Ishikawa (cell line): Measurements from ENCODE around the gene GPC6.

Experiments
- CEBPB ChIP-seq: IDR thresholded peaks from 2 replicates; pipeline ENCODE4 v1.6.1; 2012
- CREB1 ChIP-seq: IDR thresholded peaks from 2 replicates; pipeline ENCODE4 v1.6.1; 2012; ENCODE audit warnings: low read depth
- EGR1 ChIP-seq: IDR thresholded peaks from 2 replicates; pipeline ENCODE4 v1.6.1; 2012
- EP300 ChIP-seq: IDR thresholded peaks from 2 replicates; pipeline ENCODE4 v1.6.1; 2012; ENCODE audit warnings: borderline replicate concordance
- NFIC ChIP-seq: IDR thresholded peaks from 2 replicates; pipeline ENCODE4 v1.6.1; 2012
- REST ChIP-seq: IDR thresholded peaks from 2 replicates; pipeline ENCODE4 v1.6.1; 2012; ENCODE audit warnings: low read depth, mild to moderate bottlenecking
- TAF1 ChIP-seq: IDR thresholded peaks from 2 replicates; pipeline ENCODE4 v1.6.1; 2012; ENCODE audit warnings: low read depth, mild to moderate bottlenecking
- TCF12 ChIP-seq: IDR thresholded peaks from 2 replicates; pipeline ENCODE4 v1.6.1; 2012; ENCODE audit warnings: low read depth
- TEAD4 ChIP-seq: IDR thresholded peaks from 2 replicates; pipeline ENCODE4 v1.6.1; 2012
- YY1 ChIP-seq: IDR thresholded peaks from 2 replicates; pipeline ENCODE4 v1.6.1; 2012; ENCODE audit warnings: low read depth
- TF ChIP-seq, protein P1 (sequence below): IDR thresholded peaks from 2 replicates; pipeline ENCODE4 v1.6.1; 2012
- TF ChIP-seq, protein P2 (sequence below): IDR thresholded peaks from 2 replicates; pipeline ENCODE4 v1.6.1; 2012

DNA sequence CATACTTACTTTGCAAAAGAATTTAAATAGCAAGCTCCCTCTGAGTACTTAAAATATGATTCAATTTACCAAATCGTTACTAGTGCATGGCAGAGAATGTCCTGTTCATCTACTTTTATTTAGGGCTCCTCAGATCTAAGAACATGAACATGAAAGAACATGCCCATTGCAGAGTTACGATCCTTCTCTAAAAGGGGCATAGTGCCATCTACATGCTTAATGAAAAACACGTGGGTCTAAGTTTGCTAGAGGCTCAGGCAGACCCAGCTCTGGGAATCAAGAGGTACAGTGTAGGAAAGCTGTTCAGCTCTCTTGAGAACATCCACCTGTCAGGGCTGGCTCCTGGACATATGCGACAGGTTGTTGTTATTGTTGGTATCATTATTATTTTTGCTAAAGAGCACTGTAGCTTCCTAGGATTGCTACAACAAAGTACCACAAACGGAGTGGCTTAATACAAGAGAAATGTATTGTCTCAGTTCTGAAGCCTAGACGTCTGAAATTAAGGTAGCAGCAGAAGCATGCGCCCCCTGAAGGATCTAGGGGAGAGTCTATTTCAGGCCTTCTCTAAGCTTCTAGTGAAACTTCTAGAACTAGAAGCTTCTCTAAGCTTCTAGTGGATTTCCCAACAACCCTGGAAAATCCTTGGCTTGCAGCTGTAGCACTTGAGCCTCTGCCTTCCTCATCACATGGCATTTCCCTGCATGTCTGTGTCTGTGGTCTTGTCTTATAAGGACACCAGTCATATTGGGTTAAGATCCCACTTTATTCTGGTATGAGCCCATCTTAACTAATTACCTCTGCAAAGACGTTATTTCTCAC lies 1119.0 kb downstream of the GPC6 start:
- TF ChIP-seq EP300 (no peak), YY1 (no peak), TEAD4 (no peak), NFIC (no peak), TCF12 (no peak), TAF1 (no peak), CEBPB (no peak), EGR1 (no peak), REST (no peak), CREB1 (no peak)
- TF ChIP-seq, protein P1, sequence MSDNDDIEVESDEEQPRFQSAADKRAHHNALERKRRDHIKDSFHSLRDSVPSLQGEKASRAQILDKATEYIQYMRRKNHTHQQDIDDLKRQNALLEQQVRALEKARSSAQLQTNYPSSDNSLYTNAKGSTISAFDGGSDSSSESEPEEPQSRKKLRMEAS, result no peak
- TF ChIP-seq, protein P2, sequence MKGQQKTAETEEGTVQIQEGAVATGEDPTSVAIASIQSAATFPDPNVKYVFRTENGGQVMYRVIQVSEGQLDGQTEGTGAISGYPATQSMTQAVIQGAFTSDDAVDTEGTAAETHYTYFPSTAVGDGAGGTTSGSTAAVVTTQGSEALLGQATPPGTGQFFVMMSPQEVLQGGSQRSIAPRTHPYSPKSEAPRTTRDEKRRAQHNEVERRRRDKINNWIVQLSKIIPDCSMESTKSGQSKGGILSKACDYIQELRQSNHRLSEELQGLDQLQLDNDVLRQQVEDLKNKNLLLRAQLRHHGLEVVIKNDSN, result no peak
